CD4-positive, alpha-beta T cell treated with Interleukin-17A for 1 hour (primary cell): Measurements from ENCODE around the gene SPRYD4.
A peak's percentile ranks its signal among the peaks of the same experiment; 100 is the strongest.
"Not testable (repeated sequence)": the region's sequence is repeated elsewhere in the genome, so short reads cannot be mapped to it uniquely, and the experiment has no call there.

Experiments used
- DNase-seq: peaks from one replicate; pipeline ENCODE4 v3.0.0-alpha.2; 2020

Gene SPRYD4

GRCh38 chr12:56468216-56469006 lies at the start of gene SPRYD4:
SPRYD4 (plus strand) TSS chr12:56468578; CDS start chr12:56468592, 14 bp downstream.
- DNase-seq, result peak; percentile 95

GRCh38 chr12:56420411-56420810 lies 48.0 kb upstream of the SPRYD4 start:
- DNase-seq, result no peak

- no peak for DNase-seq
Observed at GRCh38 chr12:56425193-56425592, 43.2 kb upstream of the SPRYD4 start.

- DNase-seq, result no peak
Observed at GRCh38 chr12:56425940-56426438, 42.4 kb upstream of the SPRYD4 start.

- no peak for DNase-seq
Observed at GRCh38 chr12:56431288-56431687, 37.1 kb upstream of the SPRYD4 start.

GRCh38 chr12:56431850-56432249 lies 36.5 kb upstream of the SPRYD4 start:
- DNase-seq, result no peak

GRCh38 chr12:56434828-56435227 lies 33.5 kb upstream of the SPRYD4 start:
- no peak for DNase-seq

- no peak for DNase-seq
Observed at GRCh38 chr12:56437430-56438176, 30.8 kb upstream of the SPRYD4 start.

- DNase-seq, result not testable (repeated sequence)
Observed at GRCh38 chr12:56443208-56443607, 25.2 kb upstream of the SPRYD4 start.

GRCh38 chr12:56448860-56449621 lies 19.3 kb upstream of the SPRYD4 start, which contains the start of gene TIMELESS:
TIMELESS (minus strand) TSS chr12:56449426; CDS start chr12:56434170, 15,256 bp downstream.
- DNase-seq, result peak; percentile 84

GRCh38 chr12:56449622-56449984 lies 18.8 kb upstream of the SPRYD4 start:
- DNase-seq, result no peak

- DNase-seq, result no peak
Observed at GRCh38 chr12:56450241-56450640, 18.1 kb upstream of the SPRYD4 start.

- no peak for DNase-seq
Observed at GRCh38 chr12:56451147-56451546, 17.2 kb upstream of the SPRYD4 start.

- no peak for DNase-seq
Observed at GRCh38 chr12:56454557-56454956, 13.8 kb upstream of the SPRYD4 start, which contains the start of gene MIP. MIP (minus strand) TSS chr12:56454657; CDS start chr12:56454613, 44 bp downstream.

- no peak for DNase-seq
Observed at GRCh38 chr12:56457817-56458216, 10.6 kb upstream of the SPRYD4 start.

- DNase-seq, result no peak
Observed at GRCh38 chr12:56461235-56462159, 6.9 kb upstream of the SPRYD4 start.

- no peak for DNase-seq
Observed at GRCh38 chr12:56462565-56462964, 5.8 kb upstream of the SPRYD4 start.

GRCh38 chr12:56469007-56469930 lies 891 bp downstream of the SPRYD4 start:
- DNase-seq, result no peak

GRCh38 chr12:56474389-56474788 lies 6.0 kb downstream of the SPRYD4 start:
- DNase-seq, result no peak

GRCh38 chr12:56476143-56476542 lies 7.8 kb downstream of the SPRYD4 start:
- no peak for DNase-seq

- no peak for DNase-seq
Observed at GRCh38 chr12:56476972-56477432, 8.6 kb downstream of the SPRYD4 start.
